ENCODE measurements around the gene SLC39A11.

DNA sequence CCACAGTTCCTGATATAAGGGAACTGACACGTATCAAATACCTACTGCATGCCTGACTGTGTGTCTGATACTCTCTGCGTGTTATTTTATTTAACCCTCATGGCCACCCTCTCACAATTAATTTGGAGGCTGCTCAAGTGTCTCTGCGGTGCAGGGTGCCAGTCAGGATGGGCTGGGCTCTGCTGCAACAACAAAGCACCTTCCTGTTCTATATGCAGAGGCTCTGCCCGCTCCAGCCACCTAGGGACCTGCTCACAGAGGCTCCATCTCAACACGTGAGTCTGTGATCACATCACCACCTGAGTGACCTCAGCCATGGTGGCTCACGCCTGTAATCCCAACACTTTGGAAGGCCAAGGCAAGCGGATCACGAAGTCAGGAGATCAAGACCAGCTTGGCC lies 87.1 kb downstream of the SLC39A11 start:
- TF ChIP-seq POLR2A (IDR thresholded peaks at IDR 0.05): no peak
- TF ChIP-seq, protein P1, sequence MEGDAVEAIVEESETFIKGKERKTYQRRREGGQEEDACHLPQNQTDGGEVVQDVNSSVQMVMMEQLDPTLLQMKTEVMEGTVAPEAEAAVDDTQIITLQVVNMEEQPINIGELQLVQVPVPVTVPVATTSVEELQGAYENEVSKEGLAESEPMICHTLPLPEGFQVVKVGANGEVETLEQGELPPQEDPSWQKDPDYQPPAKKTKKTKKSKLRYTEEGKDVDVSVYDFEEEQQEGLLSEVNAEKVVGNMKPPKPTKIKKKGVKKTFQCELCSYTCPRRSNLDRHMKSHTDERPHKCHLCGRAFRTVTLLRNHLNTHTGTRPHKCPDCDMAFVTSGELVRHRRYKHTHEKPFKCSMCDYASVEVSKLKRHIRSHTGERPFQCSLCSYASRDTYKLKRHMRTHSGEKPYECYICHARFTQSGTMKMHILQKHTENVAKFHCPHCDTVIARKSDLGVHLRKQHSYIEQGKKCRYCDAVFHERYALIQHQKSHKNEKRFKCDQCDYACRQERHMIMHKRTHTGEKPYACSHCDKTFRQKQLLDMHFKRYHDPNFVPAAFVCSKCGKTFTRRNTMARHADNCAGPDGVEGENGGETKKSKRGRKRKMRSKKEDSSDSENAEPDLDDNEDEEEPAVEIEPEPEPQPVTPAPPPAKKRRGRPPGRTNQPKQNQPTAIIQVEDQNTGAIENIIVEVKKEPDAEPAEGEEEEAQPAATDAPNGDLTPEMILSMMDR (IDR thresholded peaks at IDR 0.05): no peak

All from esophagus squamous epithelium (tissue), 4 donors.